Superior temporal gyrus (tissue), 1 donor: ENCODE measurements around the gene EVA1B.

Experiments
- DNase-seq: peaks from one replicate; pipeline ENCODE4 v3.0.0-alpha.2; 2016; ENCODE audit errors: extremely low spot score

Gene EVA1B

DNA sequence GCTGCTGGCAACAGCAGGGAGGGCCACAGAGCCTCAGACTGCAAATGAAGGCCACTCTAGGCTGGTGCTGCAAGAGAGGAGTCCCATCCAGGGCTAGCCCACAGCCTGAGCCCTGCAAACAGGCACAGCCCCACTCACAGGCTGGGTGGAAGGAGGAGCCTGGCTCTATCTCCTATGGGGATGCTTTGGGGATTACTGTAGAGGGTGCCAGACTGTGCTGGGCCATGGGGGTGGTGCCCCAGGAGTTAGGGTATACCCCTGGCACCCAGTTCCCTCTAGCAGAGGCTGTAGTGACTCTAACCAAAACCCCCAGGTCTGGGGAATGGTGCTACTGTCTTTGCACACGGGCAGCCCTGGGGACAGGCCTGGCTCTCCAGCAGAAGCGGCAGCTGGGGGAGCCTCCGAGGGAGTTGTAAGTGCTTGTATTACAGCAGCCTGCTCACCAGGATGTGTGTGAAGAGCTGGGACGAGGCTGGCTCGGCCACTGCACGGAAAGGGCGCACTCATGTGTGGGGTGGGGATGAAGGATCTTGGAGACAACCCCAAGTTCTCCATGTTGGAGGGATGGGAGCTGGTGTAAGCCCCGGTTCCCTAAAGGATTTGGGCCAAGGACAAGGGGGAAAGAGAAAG lies 23.4 kb upstream of the EVA1B start:
- DNase-seq: no peak

DNA sequence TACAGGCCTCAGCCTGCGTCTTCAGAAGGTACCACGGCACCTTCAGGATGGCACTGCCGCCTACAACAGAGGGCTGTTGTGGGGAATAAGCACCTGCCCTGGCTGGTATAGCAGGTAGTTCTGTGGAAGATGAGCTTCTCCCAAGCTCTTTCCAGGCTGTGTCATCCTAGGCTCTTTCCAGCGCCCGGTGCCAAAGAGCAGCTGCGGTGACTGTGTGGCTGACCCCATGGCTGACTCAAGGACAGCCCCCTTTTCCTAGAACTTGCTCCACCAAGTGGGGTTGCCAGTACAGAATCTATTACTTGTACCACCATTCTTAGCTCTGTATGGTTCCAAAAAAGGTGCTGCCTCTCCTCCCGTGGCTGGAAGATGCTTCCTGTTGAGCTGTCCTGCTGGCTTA lies 21.9 kb upstream of the EVA1B start:
- DNase-seq: no peak

DNA sequence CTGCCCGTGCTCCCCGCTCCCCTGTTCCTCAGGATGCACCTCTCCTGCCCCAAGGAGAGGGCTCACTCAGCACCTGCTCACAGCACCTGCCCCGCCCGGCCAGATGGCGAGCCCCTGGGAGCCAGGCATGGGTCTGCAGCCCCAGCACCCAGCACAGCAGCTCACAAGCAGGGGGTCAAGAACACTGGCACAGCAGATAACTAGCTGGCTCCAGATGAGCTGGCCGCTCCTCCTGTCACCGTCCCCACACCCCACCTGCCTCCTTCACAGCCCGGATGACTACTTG lies 20.9 kb upstream of the EVA1B start:
- no peak for DNase-seq

DNA sequence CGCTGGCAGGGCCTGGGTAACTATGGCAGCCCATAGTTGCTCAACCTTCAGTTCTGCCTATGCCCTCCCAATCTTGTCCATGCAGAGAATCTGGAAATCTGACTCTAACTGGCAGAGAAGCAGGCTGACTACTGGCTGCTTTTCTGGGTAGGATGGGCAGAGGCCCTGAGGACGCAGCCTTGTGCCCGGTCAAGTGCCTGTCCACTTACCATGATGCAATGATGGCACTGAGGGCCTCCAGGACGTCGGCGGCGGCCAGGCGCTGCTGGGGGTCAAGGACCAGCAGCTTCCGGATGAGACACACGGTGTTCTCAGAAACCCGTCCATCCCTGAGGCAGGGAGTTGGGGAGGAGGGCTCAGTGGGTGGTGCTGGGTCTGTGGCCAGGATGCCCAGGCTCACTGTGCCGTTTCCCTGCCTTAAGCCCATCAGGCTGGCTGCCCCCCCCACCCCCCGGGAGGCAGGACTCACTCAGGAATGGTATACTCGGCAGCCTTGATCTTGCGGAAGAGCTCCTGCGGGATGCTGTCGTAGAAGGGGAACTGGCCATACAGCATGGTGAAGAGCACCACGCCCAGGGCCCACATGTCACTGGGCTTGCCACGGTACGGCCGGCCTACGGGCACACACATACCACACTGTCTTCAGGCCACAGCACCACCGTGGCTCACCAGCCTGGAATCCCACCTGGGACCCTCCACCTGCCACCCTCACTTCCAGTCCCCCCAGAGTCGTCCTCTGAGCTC lies 20.4 kb upstream of the EVA1B start:
- no peak for DNase-seq

DNA sequence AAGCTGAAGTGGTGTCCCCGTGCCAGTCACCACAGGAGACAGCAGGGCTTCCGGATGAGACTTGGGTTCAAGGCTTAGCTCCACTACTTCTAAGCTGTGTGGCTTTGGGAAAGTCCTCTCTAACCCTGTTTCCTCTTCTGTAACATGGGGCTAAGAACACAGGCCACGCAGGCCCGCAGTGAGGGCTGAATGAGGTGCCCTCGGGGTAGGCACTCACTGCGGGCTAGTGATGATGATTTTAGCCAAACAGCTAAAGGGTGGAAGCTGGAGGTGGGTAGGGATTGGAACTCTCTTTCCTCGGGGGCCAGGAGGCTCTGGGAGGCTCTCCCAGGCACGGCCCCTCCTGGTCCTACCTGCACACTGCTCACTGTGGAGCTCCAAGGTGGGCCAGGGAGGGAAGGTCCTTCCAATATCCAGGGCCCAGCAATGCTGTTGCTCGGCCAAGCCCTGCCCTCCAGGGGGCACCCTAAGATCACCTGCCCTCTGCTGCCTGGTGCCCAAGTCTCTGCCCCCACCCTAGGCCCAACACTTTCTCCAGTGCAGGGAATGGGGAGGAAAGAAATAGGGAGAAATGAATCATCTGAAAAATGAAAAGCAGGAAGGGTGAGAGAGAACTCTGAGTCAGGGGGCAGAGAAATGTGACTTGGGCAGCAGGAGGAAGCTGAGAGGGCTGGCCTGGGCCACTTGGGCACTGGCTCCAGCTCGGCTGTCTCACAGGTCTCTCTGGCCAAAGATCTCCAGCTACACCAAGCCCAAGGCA lies 19.2 kb upstream of the EVA1B start:
- DNase-seq: peak; percentile 41

DNA sequence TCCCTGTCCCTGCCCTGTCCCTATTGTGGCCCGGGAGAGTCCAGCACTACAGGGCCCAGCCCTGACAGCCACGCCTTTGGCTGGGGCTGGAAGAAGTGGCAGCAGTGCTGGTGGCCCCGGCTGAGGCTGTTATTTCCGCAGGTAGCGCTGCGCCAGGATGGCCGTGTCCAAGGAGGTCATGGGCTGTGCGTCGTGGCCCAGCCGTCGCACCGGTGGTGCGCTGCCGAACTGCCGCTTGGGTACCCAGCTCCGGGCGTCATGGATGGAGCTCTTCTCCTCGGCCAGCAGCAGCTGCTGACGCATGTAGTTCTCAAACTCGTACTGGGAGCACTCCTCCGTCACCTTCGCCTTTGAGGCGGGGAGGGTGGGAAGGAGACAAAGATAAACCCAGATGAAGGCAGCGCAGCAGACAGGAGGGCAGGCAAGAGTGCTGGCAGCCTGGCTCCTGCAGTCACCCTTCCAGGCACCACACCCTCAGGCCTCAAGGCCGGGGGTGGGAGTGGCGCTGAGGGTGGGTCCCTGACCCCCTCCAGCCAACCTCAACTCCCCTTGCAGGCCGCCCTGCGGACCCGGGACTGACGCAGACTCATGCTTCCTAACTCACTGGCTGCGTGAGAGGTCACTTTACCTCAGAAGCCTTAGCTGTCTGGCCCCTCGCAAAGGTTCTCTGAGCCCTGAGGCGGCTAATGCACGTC lies 18.3 kb upstream of the EVA1B start:
- DNase-seq: no peak

DNA sequence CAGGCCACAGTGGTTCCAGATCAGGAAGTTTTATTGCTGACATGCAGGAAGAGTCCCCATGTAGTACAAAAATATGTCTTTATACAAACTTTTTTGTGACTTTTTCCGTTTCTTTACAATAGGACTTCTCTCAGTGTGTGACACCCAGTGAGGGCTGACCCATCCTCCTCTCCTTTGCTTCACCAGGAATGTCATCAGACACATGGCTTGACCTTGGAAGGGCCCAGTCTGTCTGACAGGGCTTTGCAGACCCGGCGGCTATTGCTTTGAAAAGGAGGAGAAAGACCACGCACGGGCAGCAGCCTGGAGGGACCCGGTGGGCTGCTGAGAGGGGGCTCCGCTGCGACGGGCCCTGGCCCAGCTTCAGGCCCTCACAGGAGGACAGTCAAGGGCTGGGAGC lies 16.2 kb upstream of the EVA1B start:
- DNase-seq: no peak

DNA sequence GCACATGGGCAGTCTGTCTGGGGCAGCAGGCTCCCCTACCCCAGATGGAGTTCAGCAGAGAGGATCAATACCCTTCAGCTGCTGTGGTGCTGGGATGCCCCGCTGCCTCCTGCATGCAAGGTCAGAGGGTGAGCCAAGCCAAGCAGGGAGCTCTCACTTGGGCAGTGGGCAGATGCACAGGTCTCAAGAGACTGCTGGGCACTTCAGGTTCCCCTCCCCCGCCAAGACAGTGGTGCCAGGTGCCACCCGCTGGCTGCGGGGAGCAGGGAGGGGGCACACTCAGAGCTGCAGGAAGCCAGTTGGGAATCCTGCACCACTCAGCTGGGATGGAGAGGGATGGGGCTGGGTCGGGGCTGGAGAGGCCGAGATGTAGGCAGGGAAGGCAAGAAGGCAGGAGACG lies 15.8 kb upstream of the EVA1B start:
- no peak for DNase-seq

DNA sequence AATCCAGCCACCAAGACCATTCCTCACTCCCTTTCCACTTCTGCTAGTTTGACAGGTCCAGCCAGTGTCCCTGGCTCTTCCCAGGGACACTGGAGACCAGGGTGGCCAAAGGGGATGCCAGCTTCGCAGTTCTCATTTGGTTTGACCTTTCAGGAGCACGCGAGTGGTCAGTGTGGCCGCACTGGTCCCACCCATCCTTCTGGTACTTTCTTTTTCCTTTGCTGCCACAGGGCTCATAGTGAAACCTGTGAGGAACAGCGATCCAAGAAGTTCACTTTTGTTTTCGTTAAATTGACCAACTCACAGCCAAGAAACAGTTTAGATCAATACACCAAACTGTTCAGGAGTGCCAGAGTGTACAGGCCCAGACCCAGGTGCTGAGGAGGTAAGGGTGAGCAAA lies 14.4 kb upstream of the EVA1B start:
- DNase-seq: no peak

DNA sequence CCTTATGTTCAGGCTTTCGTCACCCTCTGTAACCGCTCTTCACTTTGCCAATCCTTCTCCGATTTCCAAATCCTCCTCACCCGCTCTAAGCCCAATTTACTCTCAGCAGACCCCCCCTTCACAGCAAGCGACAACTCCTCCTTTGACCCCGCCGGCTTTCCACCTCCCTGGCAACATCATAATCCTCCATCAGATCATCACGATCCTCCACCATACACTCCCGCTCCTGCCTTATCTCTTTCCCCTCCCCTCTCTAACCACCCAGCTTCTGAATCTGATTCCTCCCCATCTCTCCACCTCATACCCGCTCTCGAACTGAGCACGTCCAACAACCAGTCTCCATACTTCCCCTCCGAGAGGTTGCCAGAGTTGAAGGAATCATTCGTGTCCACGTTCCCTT lies 7.5 kb upstream of the EVA1B start:
- DNase-seq: no peak

DNA sequence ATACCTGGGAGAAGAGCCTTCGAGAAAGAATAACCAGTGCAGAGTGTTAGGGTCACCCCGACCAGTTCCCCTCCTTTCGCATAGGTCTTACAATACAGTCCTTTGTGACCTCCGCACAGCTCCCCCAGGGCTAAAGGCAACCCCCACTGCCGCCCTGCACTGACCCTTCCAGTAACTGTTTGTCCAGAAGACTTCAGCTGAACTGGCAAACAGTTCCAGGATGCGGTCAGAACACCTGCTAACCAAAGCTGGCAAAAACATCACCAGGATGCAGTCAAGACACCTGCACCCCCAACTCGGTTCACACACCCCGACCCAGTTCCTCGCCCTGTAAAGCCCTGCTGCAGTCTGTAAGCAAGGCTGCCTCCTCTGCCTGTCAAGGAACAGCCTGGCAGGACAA lies 6.4 kb upstream of the EVA1B start:
- no peak for DNase-seq

DNA sequence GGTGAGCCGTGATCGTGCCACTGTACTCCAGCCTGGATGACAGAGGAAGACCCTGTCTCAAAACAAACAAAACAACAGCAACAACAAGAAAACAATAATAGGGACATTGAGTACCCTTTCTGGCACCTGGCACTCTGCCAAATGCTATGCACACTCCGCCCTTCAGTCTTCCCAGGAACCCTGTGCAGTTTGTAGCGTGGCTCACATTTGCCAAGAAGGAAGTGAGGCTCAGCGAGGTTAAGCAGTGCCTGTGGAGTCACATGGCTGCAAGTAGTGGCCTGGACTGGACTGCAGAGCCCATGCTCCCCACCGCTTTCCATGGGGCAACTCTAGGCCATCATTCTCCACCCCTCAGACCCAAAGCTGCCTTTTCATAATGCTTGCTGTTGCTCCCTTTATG lies 5.3 kb upstream of the EVA1B start:
- no peak for DNase-seq

DNA sequence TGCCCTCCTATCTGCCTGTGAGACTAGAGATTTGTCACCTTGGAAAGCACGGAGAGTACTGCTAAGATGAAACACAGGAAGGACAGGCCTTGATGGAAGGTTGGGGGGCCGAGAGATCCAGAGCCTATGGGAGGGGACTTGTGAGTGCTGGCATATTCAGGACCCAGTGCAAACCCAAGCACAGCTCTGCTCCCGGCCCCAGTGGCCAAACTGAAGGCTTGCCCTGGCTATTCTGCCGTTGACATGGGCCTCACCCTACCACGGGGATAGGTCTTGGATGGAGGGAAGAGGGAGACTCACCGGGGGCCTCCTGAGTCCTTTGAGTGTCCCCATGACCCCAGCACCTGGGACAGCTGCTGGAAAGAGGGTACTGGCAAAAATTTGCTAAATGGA lies 4.6 kb upstream of the EVA1B start:
- no peak for DNase-seq

DNA sequence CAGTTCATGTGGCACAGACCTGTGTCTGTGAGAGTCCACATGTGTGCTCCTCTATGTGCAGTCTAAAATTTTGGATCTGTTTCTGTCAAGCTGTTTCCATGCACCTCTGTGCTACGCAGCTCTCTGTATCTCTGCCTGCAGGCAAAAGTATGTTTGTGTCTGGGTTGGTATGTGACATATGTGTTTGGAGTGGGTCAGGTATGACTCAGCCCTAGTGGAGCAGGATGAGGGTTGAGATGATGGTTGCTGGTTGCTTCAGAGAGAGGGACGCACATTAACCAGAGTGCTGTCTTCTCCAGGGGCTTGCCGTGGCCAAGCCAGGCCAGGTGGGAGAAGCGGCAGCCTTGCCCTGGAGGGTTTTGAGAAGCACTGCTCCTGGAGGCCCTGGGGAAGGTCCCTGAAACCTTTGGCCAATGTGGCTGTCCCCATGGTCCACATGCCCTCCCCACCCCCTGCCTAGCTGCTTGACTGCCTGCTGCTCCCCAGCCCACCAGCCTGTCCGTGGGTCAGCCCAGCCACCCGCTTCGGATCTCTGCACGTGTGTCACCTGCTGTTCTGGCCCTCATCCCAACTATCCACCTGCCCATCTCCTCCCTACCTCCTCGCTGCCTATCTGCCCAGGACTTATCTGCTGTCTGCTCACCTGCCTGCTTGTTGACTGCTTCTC lies 4.1 kb upstream of the EVA1B start:
- no peak for DNase-seq

DNA sequence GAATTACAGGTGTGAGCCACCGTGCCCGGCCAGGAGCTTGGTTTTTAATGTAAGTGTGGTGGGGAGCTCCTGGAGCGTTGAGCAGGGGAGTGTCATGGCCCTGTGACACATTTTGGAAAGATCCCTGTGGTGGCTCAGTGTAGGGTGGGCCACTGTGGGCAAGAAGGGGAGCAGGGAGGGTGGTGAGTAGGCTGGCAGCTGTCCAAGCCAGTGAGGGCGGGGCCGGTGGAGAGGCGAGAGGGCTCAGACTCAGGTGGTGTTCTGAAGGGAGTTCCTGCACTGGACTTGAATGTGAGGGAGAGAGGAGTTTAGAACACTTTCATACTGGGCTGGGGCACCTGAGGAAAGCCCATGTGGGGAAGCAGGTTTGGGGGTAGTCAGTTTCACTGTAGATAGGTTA lies 3.1 kb upstream of the EVA1B start:
- no peak for DNase-seq

DNA sequence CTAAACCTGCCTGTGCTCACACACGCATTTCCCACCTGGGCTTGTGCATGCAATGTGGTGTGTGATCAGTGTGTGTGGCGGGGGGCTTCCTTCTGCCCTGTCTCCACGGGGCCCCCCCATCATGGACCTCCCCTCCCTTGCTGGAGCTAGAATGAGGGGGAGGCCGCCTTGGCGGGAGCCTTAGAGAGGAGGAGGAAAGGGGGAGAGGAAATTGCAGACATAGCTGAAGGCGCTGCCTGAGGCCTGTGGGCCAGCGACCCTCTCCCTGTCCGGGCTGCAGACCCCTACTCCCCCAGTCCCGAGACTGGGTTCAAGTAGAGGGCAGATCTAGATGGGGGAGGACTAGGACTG lies 883 bp upstream of the EVA1B start:
- no peak for DNase-seq

DNA sequence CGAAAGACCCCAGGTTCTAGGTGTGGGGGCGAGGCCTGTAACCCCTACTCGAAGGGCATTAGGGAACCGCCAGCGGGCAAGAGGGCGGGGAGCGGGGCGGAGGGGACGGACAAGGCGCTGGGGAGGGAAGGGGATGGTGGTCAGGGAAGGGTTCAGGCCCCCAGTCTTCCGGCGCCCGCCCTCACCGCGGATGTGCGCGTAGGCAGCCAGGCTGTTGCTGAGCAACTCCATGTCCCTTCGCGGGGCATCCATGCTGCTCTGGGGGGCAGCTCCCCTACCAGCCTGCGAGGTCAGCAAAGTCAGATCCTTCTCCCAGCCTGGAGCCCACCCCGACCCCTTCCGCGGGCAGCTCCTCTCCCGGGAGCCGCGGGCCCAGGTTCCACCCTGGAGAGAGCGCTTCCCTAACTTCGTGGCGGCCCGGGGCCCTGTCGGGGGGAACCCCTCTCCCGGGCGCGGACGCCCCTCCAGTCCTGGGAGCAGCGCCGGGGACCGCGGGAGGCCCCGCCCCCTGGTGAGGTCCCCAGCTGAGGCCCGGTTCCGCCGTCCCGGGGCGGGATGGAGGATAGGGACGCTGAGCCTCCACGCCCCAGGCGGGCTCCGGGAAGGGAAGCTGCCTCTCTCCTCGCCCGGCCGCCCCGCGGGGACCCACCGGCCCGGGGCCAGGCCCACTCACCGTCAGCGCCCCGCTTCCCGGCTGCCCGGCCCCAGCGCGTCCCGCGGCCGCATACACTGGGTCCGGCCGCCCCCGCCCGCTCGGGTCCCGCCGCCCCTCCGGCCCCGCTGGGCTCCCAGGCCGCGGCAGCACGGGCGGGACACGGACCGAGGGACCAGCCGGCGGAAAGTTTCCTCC lies 434 bp downstream of the EVA1B start:
- no peak for DNase-seq

DNA sequence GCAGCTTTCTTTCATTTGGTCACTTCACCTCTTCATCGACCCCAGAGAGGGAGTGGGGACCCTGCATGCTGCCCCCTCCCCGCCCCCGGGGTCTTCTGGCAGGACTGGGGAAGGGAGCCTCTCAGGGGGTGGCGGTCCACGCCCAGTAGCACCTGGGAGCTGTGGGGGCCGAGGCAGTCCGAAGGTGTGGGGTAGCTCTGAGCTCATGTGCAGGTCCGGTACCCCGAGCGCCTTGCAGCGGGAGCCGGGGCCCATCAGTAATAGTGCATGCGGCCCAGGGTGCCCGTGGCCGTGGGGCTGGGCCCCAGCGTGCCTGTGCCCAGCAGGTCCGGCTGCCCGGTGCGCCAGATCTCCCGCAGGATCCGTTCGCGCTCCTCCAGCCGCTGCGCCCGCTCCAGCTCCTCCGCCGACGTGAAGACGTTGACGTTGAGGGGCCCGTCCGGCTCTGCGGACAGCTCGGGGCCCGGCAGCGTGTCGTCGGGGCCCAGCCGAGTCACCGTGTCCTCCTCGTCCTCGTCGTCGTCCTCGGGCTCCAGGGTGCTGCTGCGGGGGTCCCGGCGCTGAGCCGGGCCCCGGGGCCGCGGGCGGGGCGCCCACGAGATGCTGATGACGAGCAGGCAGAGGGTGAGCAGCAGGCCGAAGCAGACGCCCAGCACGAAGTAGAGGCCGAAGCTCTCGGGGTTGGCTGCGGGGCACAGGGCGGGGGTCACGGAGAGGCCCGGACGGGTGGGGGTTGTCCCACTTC lies 1.2 kb downstream of the EVA1B start:
- no peak for DNase-seq

DNA sequence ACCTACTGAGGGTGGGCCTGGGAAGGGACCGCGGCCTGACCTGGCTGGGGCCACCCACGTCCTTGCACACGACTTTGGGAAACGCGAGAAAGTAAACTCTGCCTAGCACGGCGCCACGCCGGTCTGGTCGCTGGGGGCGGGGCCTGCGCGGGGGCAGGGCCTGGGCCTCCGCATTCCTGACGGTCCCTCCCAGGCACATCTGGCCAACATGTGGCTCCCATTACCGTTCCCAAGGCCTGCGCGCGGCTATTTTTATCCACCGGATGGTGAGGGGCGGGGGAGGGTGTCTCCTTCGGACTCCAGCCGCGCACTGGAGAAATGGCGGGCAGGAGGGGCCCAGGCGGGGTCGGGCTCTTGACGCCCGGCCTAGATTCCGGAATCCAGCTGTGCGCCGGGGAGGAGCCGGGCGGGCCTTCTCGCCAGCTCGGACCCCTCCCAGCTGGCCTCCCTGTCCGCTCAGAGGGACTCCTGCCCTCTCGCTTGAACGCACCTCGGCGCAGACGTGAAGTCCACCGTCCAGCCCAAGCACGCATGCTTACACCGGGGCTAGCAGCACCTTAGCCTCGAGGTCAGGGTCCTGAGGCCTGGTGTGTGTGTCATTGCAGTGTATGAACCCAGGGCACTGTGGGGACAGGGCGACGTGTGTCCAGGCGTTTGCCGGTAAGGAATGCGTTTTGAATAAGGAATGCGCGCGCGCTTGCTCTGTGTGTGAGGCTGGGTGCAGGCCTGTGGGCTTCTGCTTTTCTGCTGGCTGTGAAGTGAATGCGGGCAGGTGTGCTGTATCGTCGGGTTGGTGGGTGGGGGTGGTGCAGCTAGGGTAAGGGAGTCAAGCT lies 2.1 kb downstream of the EVA1B start:
- no peak for DNase-seq

DNA sequence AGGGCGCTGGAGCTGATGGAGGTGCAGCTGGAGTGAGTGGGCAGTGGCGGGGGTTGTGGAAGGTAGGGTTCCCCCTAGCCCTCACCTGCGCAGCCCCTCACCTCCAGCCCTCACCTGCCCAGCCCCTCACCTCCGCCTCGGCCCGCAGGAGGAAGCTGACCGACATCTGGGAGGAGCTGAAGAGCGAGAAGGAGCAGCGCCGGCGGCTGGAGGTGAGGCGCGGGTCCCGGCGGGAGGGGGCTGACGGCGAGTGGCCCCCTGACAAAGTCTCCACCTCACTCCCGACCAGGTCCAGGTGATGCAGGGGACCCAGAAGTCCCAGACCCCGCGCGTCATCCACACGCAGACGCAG lies 2.7 kb downstream of the EVA1B start:
- DNase-seq: no peak
